HK-2 (cell line): ENCODE data around the gene SAMD14.

Experiments
- DNase-seq: peaks from one replicate; pipeline ENCODE4 v3.0.0-alpha.2; 2018; ENCODE audit not compliant: unreplicated experiment

Gene SAMD14

GRCh38 chr17:50129728-50130558 is at the start of gene SAMD14:
SAMD14 (minus strand) TSS chr17:50130160; CDS start chr17:50124959, 5,201 bp downstream.
- DNase-seq, result peak; percentile 51

- peak; percentile 94 for DNase-seq
Observed at GRCh38 chr17:50177983-50178834, 48.2 kb upstream of the SAMD14 start.

GRCh38 chr17:50177476-50177875 is 47.5 kb upstream of the SAMD14 start:
- no peak for DNase-seq

GRCh38 chr17:50176559-50177357 is 46.8 kb upstream of the SAMD14 start:
- no peak for DNase-seq

GRCh38 chr17:50175035-50175807 is 45.3 kb upstream of the SAMD14 start:
- DNase-seq, result no peak

GRCh38 chr17:50174444-50174843 is 44.5 kb upstream of the SAMD14 start:
- DNase-seq, result no peak

GRCh38 chr17:50173335-50173941 is 43.5 kb upstream of the SAMD14 start:
- DNase-seq, result no peak

GRCh38 chr17:50172936-50173334 is 43.0 kb upstream of the SAMD14 start:
- no peak for DNase-seq

- no peak for DNase-seq
Observed at GRCh38 chr17:50172130-50172529, 42.2 kb upstream of the SAMD14 start.

GRCh38 chr17:50171371-50172071 is 41.6 kb upstream of the SAMD14 start:
- no peak for DNase-seq

GRCh38 chr17:50170662-50171370 is 40.9 kb upstream of the SAMD14 start:
- DNase-seq, result peak; percentile 29

GRCh38 chr17:50169881-50170459 is 40.0 kb upstream of the SAMD14 start:
- DNase-seq, result no peak

GRCh38 chr17:50169121-50169764 is 39.3 kb upstream of the SAMD14 start:
- peak; percentile 78 for DNase-seq

- no peak for DNase-seq
Observed at GRCh38 chr17:50168319-50168718, 38.4 kb upstream of the SAMD14 start.

GRCh38 chr17:50167371-50167770 is 37.4 kb upstream of the SAMD14 start:
- no peak for DNase-seq

- DNase-seq, result no peak
Observed at GRCh38 chr17:50166518-50167181, 36.7 kb upstream of the SAMD14 start.

GRCh38 chr17:50165867-50166517 is 36.0 kb upstream of the SAMD14 start, which contains the start of gene SGCA:
SGCA (plus strand) TSS chr17:50166005; CDS start chr17:50166041, 36 bp downstream.
- DNase-seq, result no peak
